Epithelial cell of proximal tubule (primary cell): ENCODE results near the gene LCT. TPM values are rescaled to one million over a fixed set of nuclear protein-coding genes. Genes with fewer than 3 reads are reported as not detected.
A peak's percentile ranks its signal among the peaks of the same experiment; 100 is the strongest.
"Not testable (repeated sequence)": the region's sequence is repeated elsewhere in the genome, so short reads cannot be mapped to it uniquely, and the experiment has no call there.

ENCODE experiments used
- DNase-seq: peaks from one replicate; pipeline ENCODE4 v3.0.0-alpha.2; 2011; ENCODE audit warnings: low read depth
- H3K4me3 ChIP-seq: 2 replicates; pipeline ENCODE4 v1.5.1; 2011; ENCODE audit warnings: low read depth, mild to moderate bottlenecking, low read length
- CTCF ChIP-seq: conservative IDR thresholded peaks from 2 replicates; pipeline ENCODE4 v1.5.1; 2012; ENCODE audit warnings: low read depth, mild to moderate bottlenecking, low read length
- total RNA-seq: library from RNA; depleted of rRNA; stranded (reverse); fragments of >200 nt; gene quantifications from 2 replicates; pipeline ENCODE4 v1.2.3, GENCODE V29; 2015

Gene LCT
- total RNA-seq, 1 donor from 2014 or later: not detected

- no peak for TF ChIP-seq CTCF
- DNase-seq: no peak
- H3K4me3 ChIP-seq: no peak overlapping the region
These were observed 38.7 kb downstream of the LCT start for GRCh38 chr2:135798275-135798705.

- H3K4me3 ChIP-seq: no peak overlapping the region
- peak; percentile 98 for TF ChIP-seq CTCF
- DNase-seq: peak; percentile 16
These were observed 39.3 kb downstream of the LCT start for GRCh38 chr2:135797497-135798274.

GRCh38 chr2:135796606-135797005 is 40.4 kb downstream of the LCT start:
- no peak for TF ChIP-seq CTCF
- no peak for DNase-seq
- H3K4me3 ChIP-seq: no peak overlapping the region

GRCh38 chr2:135795641-135796040 is 41.3 kb downstream of the LCT start:
- not testable (repeated sequence) for H3K4me3 ChIP-seq, DNase-seq

- DNase-seq: no peak
- H3K4me3 ChIP-seq: no peak overlapping the region
- TF ChIP-seq CTCF: no peak
These were observed 44.4 kb downstream of the LCT start for GRCh38 chr2:135792401-135793150.

GRCh38 chr2:135791418-135792190 is 45.4 kb downstream of the LCT start:
- no peak for TF ChIP-seq CTCF
- no peak overlapping the region for H3K4me3 ChIP-seq
- no peak for DNase-seq

GRCh38 chr2:135790423-135790822 is 46.6 kb downstream of the LCT start:
- no peak for DNase-seq
- TF ChIP-seq CTCF: no peak
- H3K4me3 ChIP-seq: no peak overlapping the region
